ENCODE data around the gene HTR2B.
"Not testable (repeated sequence)": the region's sequence is repeated elsewhere in the genome, so short reads cannot be mapped to it uniquely, and the experiment has no call there.

HTR2B gene

DNA sequence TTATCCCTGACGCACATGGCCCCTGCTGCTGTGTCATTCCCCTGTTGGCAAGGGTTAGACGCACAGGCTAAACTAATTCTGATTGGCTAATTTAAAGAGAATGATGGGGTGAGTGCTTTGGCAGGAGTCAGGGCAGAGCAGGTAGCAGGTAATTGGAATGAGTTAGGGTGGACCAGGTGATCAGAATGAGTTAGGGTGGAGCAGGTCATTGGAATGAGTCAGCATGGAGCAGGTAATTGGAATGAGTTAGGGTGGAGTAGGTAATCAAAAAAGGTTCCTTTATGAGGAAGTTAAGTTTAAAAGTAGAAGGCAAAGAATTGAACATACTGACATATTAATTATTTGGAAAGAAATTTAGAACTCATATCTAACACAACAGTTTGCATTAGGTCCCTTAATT lies 24.5 kb downstream of the HTR2B start:
- in situ Hi-C loops (cut with MboI; ENCODE audit: low sequenced_read_pairs): loop anchor here (25.0 kb wide), 1 partner anchor 337 kb away; no protein-coding TSS in a partner anchor

- in situ Hi-C loops (cut with MboI; ENCODE audit: low sequenced_read_pairs): loop anchor here (25.0 kb wide), 1 partner anchor 337 kb away; no protein-coding TSS in a partner anchor
These were observed 24.9 kb downstream of the HTR2B start for GRCh38 chr2:231099918-231100317.

DNA sequence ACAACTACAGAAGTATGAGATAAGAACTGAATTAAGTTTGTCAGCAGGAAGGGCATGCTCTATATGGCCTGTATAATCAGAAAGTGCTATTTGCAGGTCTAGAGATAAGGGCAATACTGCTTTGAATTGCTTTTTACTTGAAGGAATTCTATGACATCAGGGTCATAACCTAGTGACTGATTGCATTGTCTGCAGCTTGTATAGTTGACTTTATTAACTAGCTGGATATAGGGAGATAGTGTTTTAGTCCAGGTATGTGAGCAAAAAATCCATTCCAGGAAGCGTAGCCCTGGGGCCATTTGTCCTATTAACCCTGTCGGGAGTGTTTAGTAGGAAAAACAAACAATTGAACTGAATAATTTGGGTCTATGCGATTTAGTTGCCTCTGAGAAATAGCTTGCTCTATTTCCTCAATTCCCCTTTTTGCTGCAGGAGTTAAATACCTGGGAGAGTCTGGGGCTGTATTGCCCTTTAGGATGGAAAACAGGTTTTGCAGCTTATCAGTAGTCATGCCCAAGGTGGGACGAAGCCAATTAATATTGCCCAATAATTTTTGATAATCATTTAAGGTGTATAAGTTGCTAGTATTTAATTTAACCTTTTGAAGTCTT lies 30.0 kb downstream of the HTR2B start:
- in situ Hi-C loops (cut with MboI; ENCODE audit: low sequenced_read_pairs): no loop called here

GRCh38 chr2:231093933-231094332 lies 30.9 kb downstream of the HTR2B start:
- in situ Hi-C loops (cut with MboI; ENCODE audit: low sequenced_read_pairs): no loop called here

DNA sequence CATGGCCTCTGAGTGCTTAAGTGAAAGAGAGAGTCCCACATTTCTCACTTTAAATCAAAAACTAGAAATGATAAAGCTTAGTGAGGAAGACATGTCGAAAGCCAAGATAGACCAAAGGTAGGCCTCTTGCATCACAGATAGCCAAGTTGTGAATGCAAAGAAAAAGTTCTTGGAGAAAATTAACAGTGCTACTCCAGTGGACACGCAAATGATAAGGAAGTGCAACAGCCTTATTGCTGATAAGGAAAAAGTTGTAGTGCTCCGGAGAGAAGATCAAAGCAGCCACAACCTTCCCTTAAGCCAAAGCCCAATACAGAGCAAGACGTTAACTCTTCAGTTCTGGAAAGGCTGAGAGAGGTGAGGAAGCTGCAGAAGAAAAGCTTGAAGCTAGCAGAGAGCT lies 36.1 kb downstream of the HTR2B start:
- in situ Hi-C loops (cut with MboI; ENCODE audit: low sequenced_read_pairs): no loop called here

DNA sequence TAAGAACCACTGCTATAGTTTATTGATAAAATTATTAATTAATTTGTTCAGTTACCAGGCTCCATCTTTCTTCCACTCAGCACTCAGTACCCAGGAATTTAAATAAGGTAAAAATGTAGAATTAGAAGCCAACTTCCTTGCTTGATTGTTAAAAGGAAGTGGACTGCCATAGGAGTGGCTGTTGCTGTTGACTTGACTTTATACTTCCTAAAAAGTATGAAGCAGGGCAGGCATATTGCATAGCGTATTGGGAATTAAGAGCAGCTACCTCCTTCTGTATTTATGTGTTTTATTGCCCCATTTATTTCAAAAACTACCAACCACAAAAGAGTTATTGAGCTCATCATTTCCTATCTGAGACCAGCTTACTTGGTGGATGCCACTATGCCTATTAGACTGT lies 40.3 kb downstream of the HTR2B start:
- in situ Hi-C loops (cut with MboI; ENCODE audit: low sequenced_read_pairs): no loop called here

GRCh38 chr2:231069379-231070054 lies 55.3 kb downstream of the HTR2B start:
- in situ Hi-C loops (cut with MboI; ENCODE audit: low sequenced_read_pairs): no loop called here

DNA sequence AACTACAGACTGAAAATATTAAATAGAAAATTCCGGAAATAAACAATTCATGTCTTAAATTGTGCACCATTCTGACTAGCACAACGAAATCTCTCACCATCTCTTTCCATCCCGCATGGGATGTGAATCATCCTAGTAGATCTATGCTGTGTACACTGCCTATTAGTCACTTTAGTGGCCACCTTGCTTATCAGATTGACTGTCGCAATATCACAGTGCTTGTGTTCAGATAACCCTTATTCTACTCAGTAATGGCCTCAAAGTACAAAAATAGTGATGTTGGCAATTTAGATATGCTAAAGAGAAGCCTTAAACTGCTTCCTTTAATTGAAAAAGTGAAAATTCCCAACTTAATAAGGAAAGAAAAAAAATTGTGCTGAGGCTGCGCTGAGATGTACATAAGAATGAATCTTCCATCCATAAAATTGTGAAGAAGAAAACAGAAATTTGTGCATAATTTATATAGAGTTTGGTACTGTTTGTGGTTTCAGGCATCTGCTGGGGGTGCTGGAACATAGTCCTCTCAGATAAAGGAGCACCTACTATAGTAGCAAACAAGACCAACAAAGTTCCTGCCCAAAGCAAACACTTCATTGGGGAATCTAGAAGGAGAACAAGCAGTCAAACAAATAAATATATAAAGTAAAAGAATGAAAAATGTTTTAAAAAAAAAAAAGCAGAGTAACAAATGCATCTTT lies 56.2 kb downstream of the HTR2B start:
- in situ Hi-C loops (cut with MboI; ENCODE audit: low sequenced_read_pairs): no loop called here

DNA sequence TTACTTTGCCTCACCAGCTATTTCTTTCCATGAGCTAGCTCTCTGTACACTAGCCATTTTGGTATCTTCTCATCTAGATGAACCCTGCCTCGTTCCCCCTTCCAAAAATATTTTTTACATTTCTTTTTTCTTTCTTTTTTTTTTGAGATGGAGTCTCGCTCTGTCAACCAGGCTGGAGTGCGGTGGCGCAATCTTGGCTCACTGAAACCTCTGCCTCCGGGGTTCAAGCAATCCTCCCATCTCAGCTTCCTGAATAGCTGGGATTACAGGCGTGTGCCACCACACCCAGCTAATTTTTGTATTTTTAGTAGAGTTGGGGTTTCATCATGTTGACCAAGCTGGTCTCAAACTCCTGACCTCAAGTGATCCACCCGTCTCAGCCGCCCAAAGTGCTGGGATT lies 57.3 kb downstream of the HTR2B start:
- in situ Hi-C loops (cut with MboI; ENCODE audit: low sequenced_read_pairs): not testable (repeated sequence)

DNA sequence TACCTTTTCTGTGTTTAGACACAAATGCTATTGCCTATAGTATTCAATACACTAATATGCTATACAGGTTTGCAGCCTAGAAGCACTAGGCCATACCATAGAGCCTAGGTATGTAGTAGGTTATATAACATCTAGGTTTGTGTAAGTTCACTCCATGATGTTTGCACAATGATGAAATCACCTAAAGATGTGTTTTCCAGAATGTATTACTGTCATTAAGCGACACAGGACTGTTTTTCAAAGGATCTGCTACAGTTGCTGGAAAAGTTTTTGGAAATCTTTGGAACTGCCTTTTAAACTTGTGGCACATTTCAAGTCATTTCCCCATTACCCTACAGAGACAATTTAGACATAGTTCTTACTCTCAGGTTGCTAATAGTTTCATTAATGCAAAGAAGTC lies 58.9 kb downstream of the HTR2B start:
- in situ Hi-C loops (cut with MboI; ENCODE audit: low sequenced_read_pairs): no loop called here

DNA sequence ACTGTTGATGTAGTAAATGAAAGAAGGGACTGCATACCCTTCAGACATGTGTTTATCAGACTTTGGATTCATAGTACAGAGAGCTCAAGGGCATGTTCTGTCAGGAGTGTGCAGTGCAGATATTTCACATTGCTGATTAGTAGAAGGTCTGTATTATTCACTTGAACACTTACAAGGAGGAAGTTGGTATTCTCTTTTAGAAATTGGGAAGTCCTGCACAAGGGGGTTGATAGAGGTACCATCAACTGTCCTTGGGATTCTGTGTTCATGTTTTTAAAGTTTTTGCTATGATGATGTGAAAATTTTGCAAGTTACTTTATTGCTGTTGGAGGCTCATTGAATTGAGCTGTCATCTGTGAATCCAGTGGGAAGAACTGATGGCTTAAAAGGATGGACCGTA lies 61.5 kb downstream of the HTR2B start:
- in situ Hi-C loops (cut with MboI; ENCODE audit: low sequenced_read_pairs): no loop called here

DNA sequence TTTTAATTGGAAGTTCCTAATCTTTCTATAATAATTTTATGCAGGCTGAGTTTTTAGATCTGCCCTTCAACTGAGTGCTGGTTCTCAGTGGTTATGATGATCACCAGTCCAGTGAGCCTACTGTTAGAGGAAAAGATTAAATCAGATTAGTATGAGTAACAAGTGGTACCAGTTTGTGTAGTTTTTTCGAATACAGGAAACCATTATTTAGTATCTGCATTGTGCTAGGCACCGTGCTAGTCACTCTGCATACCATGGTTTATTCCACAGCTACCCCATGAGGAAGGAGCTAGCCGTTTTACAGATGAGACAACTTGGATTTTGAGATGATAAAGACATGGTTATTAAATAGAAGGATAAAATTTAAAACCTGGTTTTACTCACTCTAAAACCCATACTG lies 62.1 kb downstream of the HTR2B start:
- in situ Hi-C loops (cut with MboI; ENCODE audit: low sequenced_read_pairs): no loop called here

- in situ Hi-C loops (cut with MboI; ENCODE audit: low sequenced_read_pairs): no loop called here
These were observed 65.1 kb downstream of the HTR2B start for GRCh38 chr2:231059756-231060155.

- in situ Hi-C loops (cut with MboI; ENCODE audit: low sequenced_read_pairs): no loop called here
These were observed 65.9 kb downstream of the HTR2B start for GRCh38 chr2:231058761-231059550.

Measured in HL-60/S4 treated with phorbol 12-myristate 13-acetate at 8.2 ng/mL for 4 days and 3 days (cell line).